GM23248 (cell line): ENCODE data around the gene P2RY13. TPM values are rescaled to one million over a fixed set of nuclear protein-coding genes. Genes with fewer than 3 reads are reported as not detected.

Experiments
- DNase-seq: peaks from one replicate; pipeline ENCODE4 v3.0.0-alpha.2; 2015
- H2AFZ ChIP-seq: fragments of 200-600 bp; sonication (generic); 2 replicates; pipeline ENCODE4 v1.6.1; 2016; ENCODE audit warnings: antibody characterized with exemption
- H3F3A ChIP-seq: fragments of 200-600 bp; sonication (generic); 2 replicates; pipeline ENCODE4 v1.6.1; 2016; ENCODE audit warnings: mild to moderate bottlenecking, antibody characterized with exemption, mixed run types; ENCODE audit not compliant: insufficient read depth
- H3K27ac ChIP-seq: fragments of 200-600 bp; sonication (generic); 2 replicates; pipeline ENCODE4 v1.5.1; 2016; ENCODE audit warnings: mild to moderate bottlenecking
- H3K27me3 ChIP-seq: fragments of 200-600 bp; sonication (generic); replicated peaks from 2 replicates; pipeline ENCODE4 v1.6.1; 2016; ENCODE audit warnings: mild to moderate bottlenecking; ENCODE audit not compliant: insufficient read depth
- H3K36me3 ChIP-seq: fragments of 200-600 bp; sonication (generic); 2 replicates; pipeline ENCODE4 v1.6.1; 2016; ENCODE audit warnings: low read depth, mild to moderate bottlenecking
- H3K4me1 ChIP-seq: fragments of 200-600 bp; sonication (generic); 2 replicates; pipeline ENCODE4 v1.6.1; 2016; ENCODE audit warnings: mild to moderate bottlenecking; ENCODE audit not compliant: insufficient read depth
- H3K4me2 ChIP-seq: fragments of 200-600 bp; sonication (generic); one replicate; pipeline ENCODE4 v1.6.1; 2016; ENCODE audit warnings: mild to moderate bottlenecking; ENCODE audit not compliant: unreplicated experiment
- H3K4me3 ChIP-seq: fragments of 200-600 bp; sonication (generic); 2 replicates; pipeline ENCODE4 v1.5.1; 2016; ENCODE audit warnings: mild to moderate bottlenecking
- H3K79me2 ChIP-seq: fragments of 200-600 bp; sonication (generic); 2 replicates; pipeline ENCODE4 v1.6.1; 2016; ENCODE audit warnings: mild to moderate bottlenecking; ENCODE audit not compliant: insufficient read depth
- H3K9ac ChIP-seq: fragments of 200-600 bp; sonication (generic); 2 replicates; pipeline ENCODE4 v1.6.1; 2016; ENCODE audit warnings: mild to moderate bottlenecking
- H3K9me2 ChIP-seq: fragments of 200-600 bp; sonication (generic); 2 replicates; pipeline ENCODE4 v1.6.1; 2016; ENCODE audit warnings: mixed run types, mild to moderate bottlenecking, moderate library complexity; ENCODE audit not compliant: insufficient read depth
- H3K9me3 ChIP-seq: fragments of 200-600 bp; sonication (generic); one replicate; pipeline ENCODE4 v1.6.1; 2017; ENCODE audit warnings: low read depth
- H4K20me1 ChIP-seq: fragments of 200-600 bp; sonication (generic); 2 replicates; pipeline ENCODE4 v1.6.0; 2016; ENCODE audit not compliant: insufficient read depth
- EZH2 ChIP-seq: fragments of 200-600 bp; sonication (generic); IDR thresholded peaks from 2 replicates; pipeline ENCODE4 v1.6.1; 2018; ENCODE audit warnings: antibody characterized with exemption, mild to moderate bottlenecking; ENCODE audit not compliant: insufficient read depth, poor library complexity, severe bottlenecking
- EZH2phosphoT487 ChIP-seq: fragments of 200-600 bp; sonication (generic); IDR thresholded peaks from 2 replicates; pipeline ENCODE4 v1.6.1; 2018; ENCODE audit warnings: antibody characterized with exemption, moderate library complexity, mild to moderate bottlenecking, low read depth; ENCODE audit not compliant: insufficient read depth
- WGBS, 2 experiments: methylation state at CpG; one replicate each; pipeline ENCODE4 v1.1.6; 2015 to 2017; ENCODE audit warnings: low lambda C conversion rate in 2 of 2, low coverage in 1 of 2; ENCODE audit errors: missing lambda C conversion rate in 2 of 2; 5-methylcytosine and 5-hydroxymethylcytosine counted together
- in situ Hi-C: fragments of 300-500 bp; cut with MboI; formaldehyde crosslinking; loops from 2 replicates; pipeline ENCODE4 v1.15.0; 2020
- polyA plus RNA-seq: library from polyadenylated mRNA; unstranded; fragments of >200 nt; fragmentation: Nextera tagmentation; extraction: Ambion mirVana; gene quantifications from 2 replicates; pipeline ENCODE4 v1.2.1, GENCODE V29; 2016
- total RNA-seq: library from RNA; depleted of rRNA; stranded (reverse); fragments of >200 nt; shearing (Covaris generic); gene quantifications from 2 replicates; pipeline ENCODE4 v1.2.3, GENCODE V29; 2014

P2RY13 gene
- total and polyA plus RNA-seq, 2 experiments from 2014 or later = not detected

DNA sequence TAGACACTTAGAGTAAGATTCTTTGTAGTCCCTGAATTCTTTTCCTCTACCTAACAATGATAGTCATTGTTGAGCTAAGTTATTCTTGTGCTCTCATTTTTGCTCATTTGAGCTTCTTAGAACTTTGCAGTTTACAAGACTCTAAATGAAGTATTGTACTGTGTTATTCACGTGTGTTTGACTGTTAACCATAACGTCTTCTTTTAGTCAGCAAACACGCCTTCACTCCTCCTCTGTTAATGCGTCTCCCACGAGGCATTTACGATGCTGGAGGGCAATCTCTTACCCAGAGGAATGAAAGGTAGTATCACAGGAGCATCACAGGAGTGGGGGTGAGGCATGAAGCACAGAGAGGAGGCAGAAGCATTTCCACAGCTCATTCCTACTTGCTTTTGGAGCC lies 36.2 kb downstream of the P2RY13 start:
- Histone ChIP-seq H2AFZ (no peak overlapping the region), H3F3A (no peaks in the 10 kb centered on the region), H3K9me2 (no peaks in the 10 kb centered on the region), H3K27me3 (no peaks in the 10 kb centered on the region), H3K4me2 (no peak overlapping the region), H3K4me1 (no peaks in the 10 kb centered on the region), H3K9me3 (no peaks in the 10 kb centered on the region), H3K36me3 (no peaks in the 10 kb centered on the region), H3K79me2 (no peaks in the 10 kb centered on the region), H3K4me3 (no peak overlapping the region), H3K9ac (no peak overlapping the region), H4K20me1 (no peaks in the 10 kb centered on the region), H3K27ac (no peak overlapping the region)
- in situ Hi-C loops = loop anchor here (10.0 kb wide), 3 partner anchors 362 to 622 kb away; no protein-coding TSS in a partner anchor
- DNase-seq = no peak
- 88% methylated on average over 6 of the region's 6 CpGs for WGBS, 2 experiments
- TF ChIP-seq EZH2 = no peak
- TF ChIP-seq EZH2phosphoT487 = no peak

DNA sequence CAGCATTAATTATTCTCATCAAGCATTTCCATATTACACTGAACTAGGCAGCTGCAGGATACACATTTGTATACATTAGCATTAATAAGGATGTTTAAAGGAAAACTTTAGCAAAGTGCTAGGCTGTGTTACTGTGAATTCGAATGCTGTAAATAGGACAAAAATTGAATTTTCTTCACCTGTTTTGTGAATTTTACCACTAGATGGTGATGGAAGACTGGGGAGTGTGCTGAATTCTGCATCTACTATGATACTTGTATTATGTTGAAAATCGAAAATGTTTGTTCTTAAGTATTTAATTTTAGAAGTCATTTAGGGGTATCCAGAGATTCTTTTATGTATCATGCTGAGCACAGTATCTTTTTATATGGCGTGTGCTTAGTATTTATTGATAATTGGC lies 38.7 kb downstream of the P2RY13 start:
- in situ Hi-C loops = loop anchor here (10.0 kb wide), 3 partner anchors 364 to 624 kb away; no protein-coding TSS in a partner anchor
- H2AFZ ChIP-seq = no peak overlapping the region

DNA sequence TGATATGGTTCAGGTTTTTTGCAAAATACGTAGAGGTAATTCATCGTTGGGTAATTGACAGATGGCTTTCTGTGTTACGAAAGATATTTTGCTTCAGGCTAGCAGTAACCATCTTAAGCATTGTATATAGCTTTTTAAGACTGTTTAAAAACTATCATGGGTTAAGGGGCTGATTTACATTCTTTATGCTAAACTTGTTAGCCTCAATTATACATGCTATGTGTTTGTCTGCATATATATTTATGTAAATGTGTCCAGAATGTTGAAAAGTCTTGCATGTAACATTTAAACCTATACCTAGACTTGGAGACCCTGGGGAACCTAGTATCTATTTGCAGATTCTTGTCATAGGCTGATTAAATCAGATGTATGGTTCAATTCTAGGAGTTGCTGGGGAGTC lies 39.9 kb downstream of the P2RY13 start:
- WGBS, 2 experiments = 60 to 61% methylated on average over 3 of the region's 3 CpGs
- Histone ChIP-seq H3K9ac (no peak overlapping the region), H3K27me3 (no peaks in the 10 kb centered on the region), H3K4me3 (no peak overlapping the region), H3K9me2 (no peaks in the 10 kb centered on the region), H3K4me2 (no peak overlapping the region), H3K27ac (no peak overlapping the region), H3K79me2 (no peaks in the 10 kb centered on the region), H3K4me1 (no peaks in the 10 kb centered on the region), H3F3A (no peaks in the 10 kb centered on the region), H3K9me3 (no peaks in the 10 kb centered on the region), H3K36me3 (no peaks in the 10 kb centered on the region), H4K20me1 (no peaks in the 10 kb centered on the region), H2AFZ (no peak overlapping the region)
- DNase-seq = no peak
- TF ChIP-seq EZH2 = no peak
- TF ChIP-seq EZH2phosphoT487 = no peak
- in situ Hi-C loops = no loop called here

More for the DNA sequence above, 38.7 kb downstream of the P2RY13 start:
- no peaks in the 10 kb centered on the region for H3K4me1 ChIP-seq
- H3K4me2 ChIP-seq = no peak overlapping the region
- peak; percentile 73 for DNase-seq
- H3K79me2 ChIP-seq = no peaks in the 10 kb centered on the region
- H3K36me3 ChIP-seq = no peaks in the 10 kb centered on the region
- H3K9me3 ChIP-seq = no peaks in the 10 kb centered on the region
- no peaks in the 10 kb centered on the region for H3F3A ChIP-seq
- H3K27me3 ChIP-seq = no peaks in the 10 kb centered on the region
- no peak for TF ChIP-seq EZH2
- no peak for TF ChIP-seq EZH2phosphoT487
- no peaks in the 10 kb centered on the region for H3K9me2 ChIP-seq
- WGBS, 2 experiments = 15% methylated on average over 3 of the region's 3 CpGs
- no peak overlapping the region for H3K27ac ChIP-seq
- no peak overlapping the region for H3K9ac ChIP-seq
- no peak overlapping the region for H3K4me3 ChIP-seq
- no peaks in the 10 kb centered on the region for H4K20me1 ChIP-seq

DNA sequence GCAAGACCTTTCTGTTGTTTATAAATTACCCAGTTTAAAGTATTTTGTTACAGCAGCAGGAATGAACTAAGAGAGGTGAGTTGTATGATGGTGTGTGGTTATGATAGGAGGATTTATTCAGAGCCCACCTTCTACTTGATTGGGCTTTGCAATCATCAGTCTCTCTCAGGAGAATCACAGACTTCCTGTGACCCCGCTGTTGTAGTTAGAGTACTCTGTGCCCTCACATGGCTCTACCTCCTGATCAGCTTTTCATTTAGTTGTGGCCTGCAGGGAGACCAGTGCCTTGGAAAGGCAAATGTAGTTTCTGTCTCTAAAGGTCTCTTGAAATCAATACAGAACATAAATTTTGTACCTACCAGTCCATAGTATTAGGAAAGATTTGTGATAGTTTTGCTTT lies 43.4 kb downstream of the P2RY13 start:
- in situ Hi-C loops = no loop called here
- Histone ChIP-seq H3K4me2 (no peak overlapping the region), H3F3A (peaks cover 11% of the 10 kb centered on the region; the same call in 1 of the 2 replicates), H3K27me3 (no peaks in the 10 kb centered on the region), H3K4me3 (no peak overlapping the region), H3K9me3 (no peaks in the 10 kb centered on the region), H2AFZ (no peak overlapping the region), H3K9me2 (no peaks in the 10 kb centered on the region), H3K36me3 (no peaks in the 10 kb centered on the region), H3K79me2 (no peaks in the 10 kb centered on the region), H3K9ac (no peak overlapping the region), H4K20me1 (no peaks in the 10 kb centered on the region), H3K27ac (no peak overlapping the region), H3K4me1 (peaks cover 5% of the 10 kb centered on the region; the same call in 1 of the 2 replicates)
- 100% methylated on average over 1 of the region's 1 CpG for WGBS, 2 experiments
- DNase-seq = no peak
- TF ChIP-seq EZH2phosphoT487 = no peak
- no peak for TF ChIP-seq EZH2
